OCI-LY7 (cell line): Measurements from ENCODE around the gene CFC1B.
"Not testable (repeated sequence)": the region's sequence is repeated elsewhere in the genome, so short reads cannot be mapped to it uniquely, and the experiment has no call there.

ENCODE experiments used
- EZH2phosphoT487 ChIP-seq: fragments of 200-600 bp; sonication (generic); IDR thresholded peaks from 2 replicates; pipeline ENCODE4 v1.6.1; 2018; ENCODE audit warnings: low read depth, borderline replicate concordance, mild to moderate bottlenecking, mixed run types, antibody characterized with exemption, low read length, moderate library complexity, mixed read lengths
- TF ChIP-seq, protein P1 (sequence below): fragments of 200-600 bp; sonication (generic); conservative IDR thresholded peaks from 2 replicates; pipeline ENCODE4 v1.5.1; 2014; ENCODE audit warnings: mild to moderate bottlenecking, antibody characterized with exemption, low read length, moderate library complexity, mixed read lengths

DNA sequence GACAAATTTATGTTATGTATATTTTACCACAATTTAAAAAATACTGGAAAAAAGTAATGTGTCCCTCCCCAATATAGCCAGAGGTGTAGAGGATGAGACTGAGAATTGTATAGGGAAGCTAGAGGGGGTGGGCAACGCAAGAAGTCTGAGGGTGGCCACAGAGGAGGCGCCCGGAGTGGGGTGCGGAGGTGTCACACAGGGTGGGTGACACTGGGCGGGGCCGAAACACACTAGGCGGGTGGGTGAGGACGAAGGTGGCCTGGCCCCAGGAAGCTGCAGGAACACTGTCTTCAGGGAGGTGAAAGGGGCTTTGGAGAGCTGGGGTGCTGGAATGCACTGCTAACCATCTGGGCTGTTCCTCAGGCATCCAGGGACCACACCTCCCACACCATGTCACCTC is 35.4 kb downstream of the CFC1B start:
- TF ChIP-seq, protein P1, sequence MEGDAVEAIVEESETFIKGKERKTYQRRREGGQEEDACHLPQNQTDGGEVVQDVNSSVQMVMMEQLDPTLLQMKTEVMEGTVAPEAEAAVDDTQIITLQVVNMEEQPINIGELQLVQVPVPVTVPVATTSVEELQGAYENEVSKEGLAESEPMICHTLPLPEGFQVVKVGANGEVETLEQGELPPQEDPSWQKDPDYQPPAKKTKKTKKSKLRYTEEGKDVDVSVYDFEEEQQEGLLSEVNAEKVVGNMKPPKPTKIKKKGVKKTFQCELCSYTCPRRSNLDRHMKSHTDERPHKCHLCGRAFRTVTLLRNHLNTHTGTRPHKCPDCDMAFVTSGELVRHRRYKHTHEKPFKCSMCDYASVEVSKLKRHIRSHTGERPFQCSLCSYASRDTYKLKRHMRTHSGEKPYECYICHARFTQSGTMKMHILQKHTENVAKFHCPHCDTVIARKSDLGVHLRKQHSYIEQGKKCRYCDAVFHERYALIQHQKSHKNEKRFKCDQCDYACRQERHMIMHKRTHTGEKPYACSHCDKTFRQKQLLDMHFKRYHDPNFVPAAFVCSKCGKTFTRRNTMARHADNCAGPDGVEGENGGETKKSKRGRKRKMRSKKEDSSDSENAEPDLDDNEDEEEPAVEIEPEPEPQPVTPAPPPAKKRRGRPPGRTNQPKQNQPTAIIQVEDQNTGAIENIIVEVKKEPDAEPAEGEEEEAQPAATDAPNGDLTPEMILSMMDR: not testable (repeated sequence)
- TF ChIP-seq EZH2phosphoT487: not testable (repeated sequence)
